Fibroblast of skin of back (primary cell): Measurements from ENCODE around the gene VEZF1.

Experiments used
- DNase-seq: peaks from one replicate; pipeline ENCODE4 v3.0.0-alpha.2; 2013

The VEZF1 gene

GRCh38 chr17:57948169-57948554 is 39.9 kb downstream of the VEZF1 start:
- DNase-seq, result no peak

DNA sequence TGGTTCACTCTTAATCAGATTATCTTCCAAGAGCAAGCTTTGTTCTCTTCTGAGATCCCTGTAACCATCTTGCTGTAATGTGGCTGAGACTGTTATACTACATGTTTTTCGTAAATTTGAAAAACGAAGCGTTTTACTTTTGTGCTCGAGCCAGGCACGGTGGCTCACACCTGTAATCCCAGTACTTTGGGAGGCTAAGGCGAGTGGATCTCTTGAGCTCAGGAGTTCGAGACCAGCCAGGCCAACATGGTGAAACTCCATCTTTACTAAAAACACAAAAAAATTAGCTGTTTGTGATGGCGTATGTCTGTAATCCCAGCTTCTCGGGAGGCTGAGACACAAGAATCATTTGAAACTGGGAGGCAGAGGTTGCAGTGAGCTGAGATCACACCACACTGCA is 40.7 kb downstream of the VEZF1 start:
- no peak for DNase-seq

DNA sequence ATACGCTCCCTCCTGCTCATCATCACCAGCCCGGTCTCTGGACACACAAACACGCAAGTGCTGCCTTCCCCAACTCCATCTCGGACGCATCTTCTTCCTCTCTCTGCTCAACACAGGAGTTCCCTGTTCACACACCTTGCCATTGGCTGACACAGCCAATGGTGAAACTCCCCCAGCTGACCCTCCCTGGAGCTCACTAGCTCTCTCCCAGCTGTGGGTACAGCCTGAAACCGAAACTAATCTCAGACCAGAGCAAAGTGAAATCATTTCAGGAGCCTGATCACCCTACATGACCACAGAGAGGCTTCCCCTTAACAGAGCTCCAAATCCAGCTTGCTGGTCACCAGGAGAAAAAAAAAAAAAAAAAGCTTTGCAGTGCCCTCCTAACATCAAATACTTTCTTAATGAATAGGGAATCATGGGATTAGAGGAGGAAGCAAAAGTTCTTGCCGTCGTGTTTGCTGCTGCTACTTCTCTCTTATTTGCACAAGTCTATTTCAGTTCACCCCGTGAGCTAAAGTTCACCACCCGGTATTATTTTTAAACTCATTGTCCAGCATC is 41.2 kb downstream of the VEZF1 start:
- peak; percentile 61 for DNase-seq

DNA sequence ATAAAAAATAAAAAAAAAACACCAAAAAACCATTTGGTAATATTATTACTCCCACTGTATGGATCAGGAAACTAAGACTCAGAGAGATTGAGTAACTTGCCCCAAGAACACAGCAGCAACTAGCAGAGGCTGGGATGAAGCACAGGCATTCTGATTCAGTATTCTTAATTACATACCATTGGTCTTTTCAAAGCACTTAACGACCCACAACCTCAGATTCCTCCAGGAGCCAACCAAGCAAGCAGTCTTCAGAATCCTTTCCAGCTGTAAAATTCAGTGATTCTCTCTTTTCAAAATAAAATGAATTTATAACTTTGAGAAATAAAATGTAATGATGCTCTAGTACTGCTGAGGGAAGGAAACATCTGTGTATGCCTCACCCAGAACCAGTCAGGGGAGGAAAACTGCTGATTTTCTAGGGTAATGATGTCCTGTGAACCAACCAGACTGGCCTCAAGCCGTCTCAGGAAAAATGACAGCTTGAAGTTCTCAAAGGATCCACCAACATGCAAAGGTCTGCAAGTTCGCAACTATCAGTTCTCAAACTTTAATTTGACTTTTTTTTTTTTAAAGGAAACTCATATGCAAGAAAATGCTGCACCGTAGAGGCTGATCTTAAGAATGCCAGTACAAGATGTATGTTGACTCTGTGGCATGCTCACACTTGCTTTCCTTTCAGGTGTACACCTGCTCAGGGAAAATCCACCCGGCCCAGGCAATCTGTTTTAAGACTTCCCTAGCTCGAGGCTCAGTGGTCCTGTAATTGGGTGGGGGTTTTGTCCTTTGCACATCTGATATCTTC is 41.9 kb downstream of the VEZF1 start:
- DNase-seq, result peak; percentile 41

GRCh38 chr17:57944908-57945307 is 43.1 kb downstream of the VEZF1 start:
- DNase-seq, result peak; percentile 51

GRCh38 chr17:57943645-57944044 is 44.4 kb downstream of the VEZF1 start:
- no peak for DNase-seq

DNA sequence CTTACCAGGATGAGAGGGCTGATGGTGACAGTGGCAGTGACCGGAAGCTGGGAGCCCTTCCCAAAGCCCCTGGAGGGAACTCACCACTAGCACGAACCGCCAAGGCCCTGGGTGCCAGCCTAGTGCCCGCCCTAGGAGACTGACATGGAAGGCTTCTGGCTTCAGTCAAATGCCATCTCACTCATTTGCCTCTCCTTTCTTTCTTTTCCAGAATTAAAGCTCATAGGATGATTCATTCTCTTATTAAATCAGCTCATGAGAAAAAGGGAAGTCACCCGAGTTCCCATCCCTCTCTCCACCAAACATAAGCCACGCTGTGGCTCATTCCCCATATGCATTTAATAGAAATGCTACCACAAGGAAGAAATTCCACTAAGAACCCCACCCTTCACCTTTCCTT is 44.9 kb downstream of the VEZF1 start:
- DNase-seq, result peak; percentile 62

- DNase-seq, result no peak
Observed at GRCh38 chr17:57941384-57942370, 46.4 kb downstream of the VEZF1 start.

DNA sequence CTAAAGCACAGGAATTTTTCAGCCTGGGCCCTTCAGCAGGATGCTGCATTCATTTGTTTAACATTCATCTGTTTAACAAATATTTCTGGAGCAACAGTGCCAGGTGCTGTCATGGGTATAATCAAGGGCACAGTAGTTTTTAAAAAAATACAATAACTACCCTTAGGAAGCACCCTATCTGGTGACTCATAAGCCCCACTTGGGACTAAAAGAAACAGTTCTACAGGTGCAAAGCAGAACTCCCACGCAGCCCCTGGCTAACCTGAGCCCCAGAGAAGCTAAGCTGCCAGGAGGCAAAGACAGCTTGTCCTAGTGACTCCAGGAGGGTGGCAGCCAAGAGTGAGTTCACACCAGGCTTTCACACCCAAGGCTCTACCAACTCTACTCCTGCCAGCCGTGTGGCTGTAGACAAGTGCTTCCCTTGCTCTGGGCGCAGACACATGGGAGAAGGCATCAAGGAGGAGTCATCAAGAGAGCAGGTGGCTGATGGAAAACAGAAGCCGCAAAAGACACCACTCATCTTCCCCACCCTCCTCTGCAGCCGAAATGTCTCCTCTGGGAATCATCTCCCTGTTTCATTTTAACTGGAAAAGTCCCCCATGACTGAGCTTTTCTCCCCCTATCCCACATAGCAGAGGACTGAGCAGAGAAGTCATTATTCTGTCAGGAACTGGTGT is 47.3 kb downstream of the VEZF1 start:
- no peak for DNase-seq

DNA sequence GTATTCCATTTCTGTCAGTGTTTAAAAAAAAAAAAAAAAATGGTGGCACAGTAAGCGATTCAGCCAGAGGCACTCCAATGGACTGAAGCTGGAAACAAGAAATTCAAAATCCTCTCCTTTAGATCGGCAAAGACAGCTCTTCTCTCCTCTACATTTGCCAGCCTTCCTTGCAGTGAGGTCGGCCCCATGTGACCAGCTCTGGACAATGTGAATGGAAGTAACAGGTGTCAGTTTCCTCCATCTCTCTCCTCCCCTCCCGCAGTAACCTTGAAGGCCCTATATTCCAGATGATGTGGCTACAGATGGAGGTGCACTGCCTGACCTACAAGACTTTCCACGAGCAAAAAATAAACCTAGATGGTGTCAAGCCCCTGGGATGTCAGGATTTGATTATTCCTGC is 47.8 kb downstream of the VEZF1 start:
- no peak for DNase-seq

- DNase-seq, result no peak
Observed at GRCh38 chr17:57939797-57940196, 48.3 kb downstream of the VEZF1 start.

- no peak for DNase-seq
Observed at GRCh38 chr17:57938061-57938502, 50.0 kb downstream of the VEZF1 start.

DNA sequence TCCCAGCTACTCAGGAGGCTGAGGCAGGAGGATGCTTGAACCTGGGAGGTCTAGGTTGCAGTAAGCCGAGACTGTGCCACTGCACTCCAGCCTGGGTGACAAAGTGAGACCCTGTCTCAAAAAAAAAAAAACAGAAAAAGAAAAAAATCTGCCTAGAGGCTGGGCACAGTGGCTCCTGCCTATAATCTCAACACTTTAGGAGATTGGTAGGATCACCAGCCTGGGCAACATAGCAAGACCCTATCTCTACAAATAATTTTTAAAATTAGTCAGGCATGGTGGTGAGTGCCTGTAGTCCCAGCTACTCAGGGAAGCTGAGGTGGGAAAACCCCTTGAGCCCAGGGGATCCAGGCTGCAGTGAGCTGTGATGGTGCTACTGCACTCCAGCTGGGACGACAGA is 50.6 kb downstream of the VEZF1 start:
- DNase-seq, result no peak

DNA sequence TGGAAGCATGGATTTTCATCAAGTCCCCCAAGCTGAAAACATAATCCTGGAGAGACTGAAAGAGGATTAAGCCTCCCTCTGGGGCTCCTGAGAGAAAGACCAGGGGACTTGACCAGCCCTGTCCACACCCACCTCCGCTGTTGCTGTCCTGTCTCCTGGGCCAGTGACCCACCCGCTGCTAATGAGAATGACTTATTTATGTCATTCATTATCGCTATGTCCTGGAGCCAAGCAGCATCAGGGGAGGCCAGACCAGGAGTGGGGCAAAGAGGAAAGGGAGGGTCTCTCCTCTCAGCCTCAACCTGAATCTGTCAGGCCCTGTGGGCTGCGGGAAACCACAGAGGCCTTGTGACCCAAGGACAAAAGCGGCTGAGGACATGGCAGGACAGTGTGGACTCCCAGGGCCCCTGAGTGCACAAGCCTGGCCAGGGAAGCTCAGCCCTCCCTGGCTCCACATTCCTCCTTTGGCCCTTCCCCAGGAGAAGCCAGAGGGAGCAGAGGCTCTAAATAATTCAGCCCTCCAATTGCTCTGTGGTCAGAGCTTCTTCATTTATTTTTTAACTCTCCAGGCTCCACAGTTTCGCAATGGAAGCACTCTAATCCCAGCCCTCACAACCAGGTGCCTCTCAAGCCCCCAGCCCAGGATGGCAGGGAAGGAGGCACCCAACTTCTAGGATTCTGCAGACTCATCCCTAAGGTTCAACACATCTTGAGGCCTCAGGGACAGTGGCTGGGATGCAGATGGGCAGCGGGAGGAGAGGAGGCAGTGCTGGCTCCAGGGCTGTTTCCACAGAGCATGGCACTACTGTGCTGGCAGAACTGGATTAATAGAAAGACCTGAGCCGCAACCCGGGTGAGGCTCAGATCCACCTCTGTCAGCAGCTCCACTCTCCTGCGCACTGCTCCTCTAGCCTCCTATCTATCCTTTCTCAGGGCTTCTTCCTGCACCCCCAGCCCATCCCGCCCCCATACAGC is 51.9 kb downstream of the VEZF1 start:
- peak; percentile 61 for DNase-seq

- DNase-seq, result no peak
Observed at GRCh38 chr17:57931488-57932137, 56.4 kb downstream of the VEZF1 start.

DNA sequence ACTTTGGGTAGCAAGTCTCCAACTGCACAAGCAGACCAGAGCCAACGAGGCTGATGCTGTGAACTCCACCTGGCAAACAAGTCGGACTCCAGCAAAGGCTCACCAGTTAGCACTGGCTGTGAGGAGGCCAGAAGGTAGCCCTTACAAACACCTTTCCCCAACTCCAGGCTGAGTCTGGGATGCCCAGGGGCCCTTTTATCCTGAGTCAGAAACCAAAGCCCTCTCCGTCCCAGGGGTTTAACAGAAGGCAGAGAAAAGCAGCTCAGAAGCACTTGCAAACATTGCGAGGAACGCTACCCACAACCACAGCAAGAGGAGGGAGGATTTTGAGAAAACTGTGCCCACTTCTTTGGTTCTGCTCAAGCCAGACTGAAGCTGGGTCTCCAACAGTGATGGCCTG is 57.8 kb downstream of the VEZF1 start:
- DNase-seq, result no peak

- DNase-seq, result no peak
Observed at GRCh38 chr17:57929386-57929785, 58.7 kb downstream of the VEZF1 start.

DNA sequence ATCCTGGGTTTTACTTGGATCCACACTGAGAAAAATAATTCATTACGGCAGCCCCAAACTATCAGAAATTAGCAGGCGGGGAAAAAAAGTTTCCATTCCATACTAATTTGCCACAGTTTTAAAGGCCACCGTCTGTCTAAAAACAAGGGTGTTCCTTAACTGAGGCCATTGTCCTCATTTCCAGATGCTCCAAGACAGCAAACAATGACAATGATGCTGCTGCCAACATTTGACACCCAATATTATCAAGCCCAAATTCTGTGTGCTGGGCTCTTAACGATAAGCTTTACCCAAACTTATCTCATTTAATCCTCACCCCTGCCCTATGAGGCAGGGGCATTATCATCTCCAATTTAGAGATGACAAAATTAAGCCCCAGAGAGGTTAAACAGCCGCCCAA is 59.1 kb downstream of the VEZF1 start:
- no peak for DNase-seq

GRCh38 chr17:57927048-57927723 is 60.9 kb downstream of the VEZF1 start:
- peak; percentile 87 for DNase-seq

GRCh38 chr17:57926723-57927047 is 61.4 kb downstream of the VEZF1 start:
- no peak for DNase-seq
